GM18507 (cell line): Measurements from ENCODE around the gene DDX23.

Experiments used
- DNase-seq: peaks from one replicate; pipeline ENCODE4 v3.0.0; 2011; ENCODE audit warnings: low read depth; ENCODE audit not compliant: insufficient read length; ENCODE audit errors: extremely low spot score
- FAIRE-seq: peaks from 2 replicates; lab custom pipeline; 2011; peaks lifted over from hg19 to GRCh38; lab: Jason Lieb, UNC

The DDX23 gene

DNA sequence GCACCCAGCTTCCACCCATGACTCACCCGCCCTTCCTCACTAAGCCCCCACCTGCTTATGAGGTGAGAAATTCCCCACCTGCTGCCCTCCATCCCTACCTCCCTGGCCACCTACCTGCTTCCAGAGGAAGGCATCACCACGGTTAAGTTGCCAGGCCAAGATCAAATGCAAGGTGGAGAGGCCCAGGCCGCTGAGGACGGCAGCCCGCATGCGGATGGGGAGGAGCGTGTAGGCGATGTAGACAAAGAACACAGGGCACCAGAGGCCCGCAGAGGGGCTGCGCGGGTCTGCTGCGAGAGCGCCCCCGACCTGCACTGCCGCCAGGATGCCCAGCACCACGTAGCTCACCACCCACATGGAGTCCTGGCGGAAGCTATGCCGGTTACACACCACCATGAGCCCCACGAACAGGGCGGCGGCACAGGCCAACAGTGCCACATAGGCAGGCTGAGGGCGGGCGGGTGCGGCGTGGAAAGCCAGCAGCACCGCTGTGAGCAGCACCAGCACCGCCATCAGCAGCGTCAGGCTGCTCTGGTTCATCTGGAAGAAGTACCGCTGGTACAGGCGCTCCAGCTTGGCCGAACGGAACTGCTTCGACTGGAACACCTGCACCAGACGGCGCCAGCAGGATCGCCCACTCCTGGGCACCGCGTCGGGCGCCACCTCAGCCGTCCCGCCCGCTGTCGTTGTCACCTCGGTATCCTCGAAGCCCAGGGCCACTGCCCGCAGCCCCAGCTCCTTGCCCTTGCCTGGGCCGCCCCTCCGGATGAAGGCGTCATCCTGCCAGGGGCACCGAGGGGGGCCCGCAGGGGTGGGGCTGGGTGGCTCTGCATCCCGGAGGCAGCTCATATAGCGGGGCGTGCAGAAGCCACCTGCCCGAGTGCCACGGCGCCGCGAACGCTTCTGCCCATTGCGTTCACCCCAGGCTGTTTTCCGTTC lies 69.2 kb downstream of the DDX23 start:
- FAIRE-seq, result no peak
- no peak for DNase-seq

DNA sequence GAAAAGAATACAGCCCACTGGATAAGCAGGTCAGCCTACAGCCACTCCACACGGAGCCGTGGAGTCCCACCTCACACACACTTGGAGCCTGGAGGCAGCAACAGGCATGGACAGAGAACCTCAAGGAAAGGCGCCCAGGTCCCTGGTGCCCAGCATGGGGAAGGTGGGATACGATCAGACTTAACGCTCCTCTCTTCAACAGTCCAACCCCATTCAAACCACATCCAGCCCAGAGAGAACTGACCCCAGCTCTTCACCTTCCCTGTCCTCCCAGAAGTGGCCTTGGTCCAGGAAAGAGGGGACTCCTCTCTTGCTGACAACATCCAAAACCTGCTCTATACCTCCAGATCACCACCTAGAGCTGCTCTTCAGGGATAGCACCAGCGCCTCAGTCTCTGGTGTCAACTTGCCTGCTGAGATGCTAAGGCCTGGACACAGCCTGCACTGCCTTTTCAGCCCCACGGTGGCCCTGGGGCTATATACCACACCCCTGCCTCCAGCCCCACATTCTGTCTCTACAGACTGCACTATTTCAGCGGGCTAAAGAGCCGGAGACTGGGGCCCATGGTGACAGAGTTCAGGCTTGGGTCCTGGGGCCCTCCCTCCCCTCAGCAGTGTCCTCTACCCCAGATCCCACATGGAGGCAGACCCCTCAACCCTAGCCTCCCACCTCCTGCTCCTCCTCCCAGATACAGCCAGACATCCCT lies 70.1 kb downstream of the DDX23 start:
- DNase-seq, result no peak
- no peak for FAIRE-seq

DNA sequence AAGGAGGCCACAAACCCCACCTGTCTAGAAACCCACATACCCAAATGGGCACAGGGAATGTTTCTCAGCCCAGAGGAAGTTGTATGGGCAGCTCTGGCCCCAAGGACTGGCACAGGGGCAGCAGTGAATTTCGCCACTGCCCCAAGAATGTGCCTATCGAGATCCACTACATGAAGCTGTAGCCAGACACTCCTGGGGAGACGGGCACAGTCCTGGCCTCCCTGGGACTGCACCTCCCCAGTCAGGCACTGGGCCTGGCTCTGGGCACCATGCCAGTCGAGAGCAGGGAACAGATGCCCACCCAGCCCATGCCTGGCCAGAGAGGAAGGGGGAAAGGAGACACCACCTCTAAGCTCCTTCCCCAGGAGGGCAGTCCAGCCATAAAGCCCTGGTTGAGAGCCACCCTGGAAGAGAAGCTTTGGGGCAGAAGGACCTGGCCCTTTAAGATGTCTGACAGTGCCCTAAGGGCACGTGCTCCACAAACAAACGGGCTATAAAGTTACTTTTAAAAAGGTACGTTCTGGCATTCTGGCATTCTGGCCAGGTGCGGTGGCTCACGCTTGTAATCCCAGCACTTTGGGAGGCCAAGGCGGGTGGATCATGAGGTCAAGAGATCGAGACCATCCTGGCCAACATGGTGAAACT lies 71.5 kb downstream of the DDX23 start:
- DNase-seq (no peak), FAIRE-seq (no peak)

DNA sequence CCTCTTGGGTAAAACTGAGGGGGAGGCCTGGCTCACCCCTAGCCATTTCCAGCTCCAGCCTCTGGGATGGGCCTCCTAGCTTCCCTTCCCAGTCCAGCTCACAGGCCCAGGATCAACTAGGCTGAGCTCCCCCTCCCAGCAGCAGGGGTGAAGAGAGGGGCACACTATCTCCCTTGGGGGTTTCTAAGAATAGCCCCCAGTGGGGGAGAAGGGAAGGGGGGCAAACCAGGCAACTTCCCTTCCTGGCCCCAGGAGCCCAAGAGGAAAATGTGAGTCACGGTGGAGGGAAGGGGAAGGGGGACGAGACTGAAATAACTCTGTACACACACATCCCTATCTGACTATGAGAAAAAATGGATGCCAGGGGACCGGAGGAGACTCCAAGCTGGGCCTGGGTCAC lies 72.1 kb downstream of the DDX23 start:
- FAIRE-seq, result no peak
- DNase-seq, result no peak
